IMR-90 (cell line): ENCODE data around the gene ZC2HC1C. TPM values are rescaled to one million over a fixed set of nuclear protein-coding genes. Genes with fewer than 3 reads are reported as not detected.

Experiments used
- ATAC-seq: fragments of 200-7000 bp; cut with Tn5 transposase; 2 replicates; pipeline ENCODE4 v1.9.1; 2020; ENCODE audit warnings: low read depth, mild to moderate bottlenecking, moderate library complexity
- BruUV-seq: library from RNA; stranded (reverse); fragments of 400-500 nt; replicated peaks from 2 replicates; lab custom pipeline; 2021; lab: Mats Ljungman, UMichigan
- CTCF ChIA-PET: fragments of 300-600 bp; formaldehyde crosslinking; extraction: SDS; loops from one replicate; lab custom pipeline; 2021; ENCODE audit warnings: antibody characterized with exemption; lab: Yijun Ruan, JAX
- POLR2A ChIA-PET: fragments of 300-600 bp; sonication (Branson Sonifier 250); formaldehyde crosslinking; loops from one replicate; lab custom pipeline; 2022; ENCODE audit warnings: antibody characterized with exemption; ENCODE audit not compliant: unreplicated experiment; lab: Charles Lee
- DNase-seq: peaks from one replicate; pipeline ENCODE4 v3.0.0; 2013
- H2AFZ ChIP-seq: replicated peaks from 2 replicates; pipeline ENCODE3; 2013; ENCODE audit warnings: low read length, mild to moderate bottlenecking; ENCODE audit not compliant: poor library complexity
- H2AK5ac ChIP-seq: 2 replicates; pipeline ENCODE4 v1.6.1; 2013; ENCODE audit warnings: low read depth, low read length, inconsistent platforms
- H2AK9ac ChIP-seq: replicated peaks from 2 replicates; pipeline ENCODE3; 2013; ENCODE audit warnings: mild to moderate bottlenecking, low read depth, low read length, moderate library complexity; ENCODE audit not compliant: poor library complexity
- H2BK120ac ChIP-seq: 2 replicates; pipeline ENCODE4 v1.6.1; 2013; ENCODE audit warnings: low read depth, low read length, inconsistent platforms
- H2BK15ac ChIP-seq: 3 replicates; pipeline ENCODE4 v1.6.1; 2013; ENCODE audit warnings: low read depth, low read length, inconsistent platforms
- H2BK20ac ChIP-seq: 2 replicates; pipeline ENCODE4 v1.6.1; 2013; ENCODE audit warnings: low read depth, mild to moderate bottlenecking, inconsistent platforms, low read length, moderate library complexity
- H2BK5ac ChIP-seq: 2 replicates; pipeline ENCODE4 v1.6.1; 2013; ENCODE audit warnings: mild to moderate bottlenecking, low read depth, low read length, inconsistent platforms; ENCODE audit not compliant: poor library complexity, severe bottlenecking
- H3K14ac ChIP-seq: replicated peaks from 2 replicates; pipeline ENCODE4 v1.6.1; 2013; ENCODE audit warnings: low read depth, low read length, inconsistent platforms
- H3K18ac ChIP-seq: 2 replicates; pipeline ENCODE4 v1.6.1; 2013; ENCODE audit warnings: low read depth, low read length, control low read depth
- H3K23ac ChIP-seq: 2 replicates; pipeline ENCODE4 v1.6.1; 2013; ENCODE audit warnings: low read depth, low read length, inconsistent platforms
- H3K27ac ChIP-seq: 2 replicates; pipeline ENCODE4 v1.5.1; 2013; ENCODE audit warnings: mild to moderate bottlenecking, control low read depth, low read length; ENCODE audit not compliant: insufficient read depth
- H3K27me3 ChIP-seq: 2 replicates; pipeline ENCODE4 v1.6.1; 2013; ENCODE audit warnings: low read length; ENCODE audit not compliant: control insufficient read depth, insufficient read depth
- H3K36me3 ChIP-seq: 2 replicates; pipeline ENCODE4 v1.6.1; 2013; ENCODE audit warnings: low read length, mixed read lengths; ENCODE audit not compliant: control insufficient read depth, insufficient read depth
- H3K4ac ChIP-seq: 2 replicates; pipeline ENCODE4 v1.6.1; 2013; ENCODE audit warnings: low read depth, low read length, inconsistent platforms
- H3K4me1 ChIP-seq: 2 replicates; pipeline ENCODE4 v1.6.1; 2013; ENCODE audit warnings: low read length, mixed read lengths; ENCODE audit not compliant: control insufficient read depth, insufficient read depth
- H3K4me2 ChIP-seq: 2 replicates; pipeline ENCODE4 v1.6.1; 2013; ENCODE audit warnings: low read depth, mild to moderate bottlenecking, control low read depth, low read length, moderate library complexity
- H3K4me3 ChIP-seq: 2 replicates; pipeline ENCODE4 v1.5.1; 2013; ENCODE audit warnings: low read depth, mild to moderate bottlenecking, control low read depth, low read length, moderate library complexity; ENCODE audit not compliant: insufficient read depth
- H3K56ac ChIP-seq: 2 replicates; pipeline ENCODE4 v1.6.1; 2013; ENCODE audit warnings: low read length, inconsistent platforms; ENCODE audit not compliant: insufficient read depth; ENCODE audit errors: extremely low read depth
- H3K79me1 ChIP-seq, 2 experiments: 2 replicates each; pipeline ENCODE4 v1.6.1; 2013; ENCODE audit warnings: low read length in 2 of 2, inconsistent platforms in 1 of 2, low read depth in 1 of 2
- H3K9ac ChIP-seq: 2 replicates; pipeline ENCODE4 v1.6.1; 2013; ENCODE audit warnings: low read depth, low read length, control low read depth
- H3K9me1 ChIP-seq: 2 replicates; pipeline ENCODE4 v1.6.1; 2013; ENCODE audit warnings: low read length, inconsistent platforms; ENCODE audit not compliant: insufficient read depth
- H3K9me3 ChIP-seq: 2 replicates; pipeline ENCODE4 v1.6.1; 2013; ENCODE audit warnings: low read length; ENCODE audit not compliant: control insufficient read depth, insufficient read depth
- H4K20me1 ChIP-seq: 2 replicates; pipeline ENCODE4 v1.6.1; 2013; ENCODE audit warnings: low read length, inconsistent platforms; ENCODE audit not compliant: insufficient read depth
- H4K5ac ChIP-seq: 2 replicates; pipeline ENCODE4 v1.6.1; 2013; ENCODE audit warnings: mild to moderate bottlenecking, low read depth, low read length, control low read depth
- H4K8ac ChIP-seq, 2 experiments: 2 replicates each; pipeline ENCODE4 v1.6.1; 2013; ENCODE audit warnings: low read depth in 2 of 2, low read length in 2 of 2, control low read depth in 1 of 2, inconsistent platforms in 1 of 2
- H4K91ac ChIP-seq: 2 replicates; pipeline ENCODE4 v1.6.1; 2013; ENCODE audit warnings: low read depth, low read length, inconsistent platforms; ENCODE audit not compliant: insufficient read depth
- CEBPB ChIP-seq: IDR thresholded peaks from 2 replicates; pipeline ENCODE4 v1.6.1; 2012; ENCODE audit warnings: low read depth, low read length, improper control_type of control experiment
- FOS ChIP-seq: fragments of 150-350 bp; IDR thresholded peaks from 2 replicates; pipeline ENCODE4 v1.6.1; 2016; ENCODE audit warnings: low read depth, low read length
- WGBS, 2 experiments: methylation state at CpG; one replicate each; pipeline versions ENCODE4 v1.1.5 to v1.1.7; 2013; ENCODE audit warnings: missing lambda C conversion rate in 2 of 2; ENCODE audit not compliant: insufficient read length in 1 of 2; ENCODE audit errors: extremely low coverage in 2 of 2; 5-methylcytosine and 5-hydroxymethylcytosine counted together
- dilution Hi-C: fragments of 300-500 bp; cut with HindIII; formaldehyde crosslinking; loops from one replicate; pipeline ENCODE4 v1.14.3; 2018; ENCODE audit warnings: low sequenced_read_pairs; ENCODE audit not compliant: unreplicated experiment
- in situ Hi-C: fragments of 300-500 bp; cut with MboI; formaldehyde crosslinking; loops from 3 replicates; pipeline ENCODE4 v1.14.3; 2019; ENCODE audit warnings: low sequenced_read_pairs, inconsistent platforms, mixed read lengths
- intact Hi-C: fragments of 100-400 bp; cut with micrococcal nuclease; formaldehyde crosslinking; loops from 2 replicates; pipeline ENCODE4 v1.10.0; 2022
- polyA plus RNA-seq, 3 experiments: library from polyadenylated mRNA; depleted of rRNA; stranded (reverse); fragments of >200 nt; gene quantifications; 2 replicates each; pipeline ENCODE4 v1.2.3, GENCODE V29; 2012; ENCODE audit warnings: low replicate concordance in 1 of 3
- total RNA-seq: library from RNA; depleted of rRNA; stranded (reverse); fragments of >200 nt; gene quantifications from 2 replicates; pipeline ENCODE4 v1.2.3, GENCODE V29; 2012
- TF ChIP-seq, protein P1 (sequence below): fragments of 150-350 bp; IDR thresholded peaks from 2 replicates; pipeline ENCODE4 v1.6.1; 2017; ENCODE audit warnings: mild to moderate bottlenecking, antibody characterized with exemption, low read length, low read depth

Gene ZC2HC1C
- total and polyA plus RNA-seq, 2 of the 4 experiments (the other 2 are of a cell fraction), result 0.15 to 0.54 TPM

DNA sequence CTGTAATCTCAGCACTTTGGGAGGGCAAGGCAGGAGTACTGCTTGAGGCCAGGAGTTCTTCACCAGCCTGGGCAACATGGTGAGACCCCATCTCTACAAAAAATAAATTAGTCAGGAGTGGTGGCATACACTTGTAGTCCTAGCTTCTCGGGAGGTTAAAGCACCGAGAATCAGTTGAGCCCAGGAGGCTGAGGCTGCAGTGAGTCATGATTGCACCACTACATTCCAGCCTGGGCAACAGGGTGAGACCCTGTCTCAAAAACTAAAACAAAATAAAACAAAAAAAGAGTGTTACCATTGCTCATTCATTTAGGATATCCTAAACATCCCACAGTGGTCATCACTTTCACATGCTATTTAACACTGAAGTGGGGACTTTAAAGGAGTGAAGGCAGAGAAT is 49.6 kb downstream of the ZC2HC1C start:
- 0 out of 2 replicates have a peak, but pooled peaks cover 1% of the 10 kb centered on the region for H3K4me1 ChIP-seq
- no peaks in the 10 kb centered on the region for H3K27me3 ChIP-seq
- dilution Hi-C loops, result no loop called here
- peaks cover 4 to 14% of the 10 kb centered on the region in 2 experiments; a peak in 2 of 4 replicates for H3K79me1 ChIP-seq
- H2AK9ac ChIP-seq, result no peak overlapping the region
- H3K4ac ChIP-seq, result no peak overlapping the region
- ChIA-PET POLR2A (no interaction called here), CTCF (no interaction called here)
- no peak overlapping the region for H3K23ac ChIP-seq
- no peak overlapping the region for H2AK5ac ChIP-seq
- intact Hi-C loops, result no loop called here
- H4K8ac ChIP-seq, result no peak overlapping the region
- no peak overlapping the region for H2BK20ac ChIP-seq
- H3K4me2 ChIP-seq, result no peak overlapping the region
- no peak overlapping the region for H3K14ac ChIP-seq
- no peak overlapping the region for H3K4me3 ChIP-seq
- ATAC-seq (peak; percentile 87), DNase-seq (peak; percentile 38)
- no peak overlapping the region for H3K18ac ChIP-seq
- no peaks in the 10 kb centered on the region for H3K9me3 ChIP-seq
- TF ChIP-seq, protein P1, sequence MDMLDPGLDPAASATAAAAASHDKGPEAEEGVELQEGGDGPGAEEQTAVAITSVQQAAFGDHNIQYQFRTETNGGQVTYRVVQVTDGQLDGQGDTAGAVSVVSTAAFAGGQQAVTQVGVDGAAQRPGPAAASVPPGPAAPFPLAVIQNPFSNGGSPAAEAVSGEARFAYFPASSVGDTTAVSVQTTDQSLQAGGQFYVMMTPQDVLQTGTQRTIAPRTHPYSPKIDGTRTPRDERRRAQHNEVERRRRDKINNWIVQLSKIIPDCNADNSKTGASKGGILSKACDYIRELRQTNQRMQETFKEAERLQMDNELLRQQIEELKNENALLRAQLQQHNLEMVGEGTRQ, result no peak
- TF ChIP-seq FOS, result peak; percentile 79
- TF ChIP-seq CEBPB, result peak; percentile 82
- H2BK15ac ChIP-seq, result no peak overlapping the region
- H4K5ac ChIP-seq, result no peak overlapping the region
- no CpG with 5 or more reads among the region's 2 CpGs for WGBS, 2 experiments
- no peak overlapping the region for H4K91ac ChIP-seq
- H3K36me3 ChIP-seq, result peaks cover 12% of the 10 kb centered on the region
- H4K20me1 ChIP-seq, result no peaks in the 10 kb centered on the region
- H2BK120ac ChIP-seq, result no peak overlapping the region
- peak overlapping the region; percentile 5 for H2BK5ac ChIP-seq
- H2AFZ ChIP-seq, result no peak overlapping the region
- H3K9me1 ChIP-seq, result no peaks in the 10 kb centered on the region
- no peak overlapping the region for H3K56ac ChIP-seq
- BruUV-seq, result no TSS peak
- in situ Hi-C loops, result no loop called here
- no peak overlapping the region for H3K27ac ChIP-seq
- no peak overlapping the region for H3K9ac ChIP-seq
